GM10847 (cell line): Measurements from ENCODE around the gene SLC38A6.

Experiments used
- POLR2A ChIP-seq: IDR thresholded peaks from 2 replicates; pipeline ENCODE4 v1.6.1; 2011; ENCODE audit not compliant: insufficient read length; ENCODE audit errors: extremely low read depth

SLC38A6 gene

DNA sequence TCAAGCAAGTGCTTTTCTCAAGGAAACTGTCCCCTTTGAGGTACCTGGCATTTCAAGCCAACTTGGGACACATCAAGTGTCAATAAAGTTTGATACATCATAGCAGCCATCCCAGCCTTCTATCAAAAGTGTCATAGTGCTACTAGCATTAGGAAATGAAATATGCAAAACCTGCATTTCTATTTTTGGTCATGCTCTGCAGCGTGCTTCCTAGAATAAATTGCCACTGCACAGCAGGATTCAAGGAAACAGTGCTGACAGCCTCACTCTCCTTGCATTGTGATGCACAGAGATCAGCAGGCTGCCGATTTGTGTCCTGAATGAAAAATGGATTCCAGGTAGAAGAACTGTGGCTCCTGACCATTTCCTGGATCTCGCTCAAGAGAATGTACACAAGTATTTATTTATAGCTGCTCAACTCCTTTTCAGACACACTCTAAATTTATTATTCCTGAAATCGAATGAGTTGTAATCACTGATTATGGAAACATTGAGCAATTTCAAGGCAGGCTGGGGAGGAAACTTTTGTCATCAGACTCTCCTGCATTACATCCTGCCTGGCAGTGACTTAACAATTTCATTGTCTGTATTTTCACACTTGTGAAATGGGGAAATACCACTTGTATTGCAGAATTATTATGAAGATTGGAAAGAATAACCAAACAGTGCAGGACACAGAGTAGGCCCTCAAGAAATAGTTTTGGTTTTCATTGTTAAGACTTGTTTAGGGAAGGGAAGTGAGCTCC is 120.9 kb downstream of the SLC38A6 start:
- no peak for TF ChIP-seq POLR2A
